Vagina (tissue), 2 donors: Measurements from ENCODE around the gene CATSPERE.

ENCODE experiments used
- CTCF ChIP-seq, 3 experiments: fragments of 450-650 bp in 2 of 3; fragments of 200-600 bp in 1 of 3; sonication (generic) in 1 of 3; IDR thresholded peaks; one replicate each; pipeline ENCODE4 v1.5.1; 2017 to 2019; ENCODE audit warnings: antibody characterized with exemption in 3 of 3, mild to moderate bottlenecking in 2 of 3, moderate library complexity in 2 of 3
- POLR2A ChIP-seq, 2 donors: fragments of 450-650 bp; IDR thresholded peaks; one replicate each; pipeline ENCODE4 v1.6.1; 2017; ENCODE audit warnings: antibody characterized with exemption in 2 of 2, mild to moderate bottlenecking in 2 of 2, moderate library complexity in 2 of 2

GRCh38 chr1:244497805-244498204 is 36.7 kb downstream of the CATSPERE start:
- TF ChIP-seq POLR2A (IDR thresholded peaks at IDR 0.05), result no peak
- TF ChIP-seq CTCF (IDR thresholded peaks at IDR 0.05), result no peak
